ENCODE results near the gene RNF40. TPM values are rescaled to one million over a fixed set of nuclear protein-coding genes. Genes with fewer than 3 reads are reported as not detected.

The RNF40 gene
- total and polyA plus RNA-seq, 8 donors: 17.5 to 155 (median 54.5) TPM

DNA sequence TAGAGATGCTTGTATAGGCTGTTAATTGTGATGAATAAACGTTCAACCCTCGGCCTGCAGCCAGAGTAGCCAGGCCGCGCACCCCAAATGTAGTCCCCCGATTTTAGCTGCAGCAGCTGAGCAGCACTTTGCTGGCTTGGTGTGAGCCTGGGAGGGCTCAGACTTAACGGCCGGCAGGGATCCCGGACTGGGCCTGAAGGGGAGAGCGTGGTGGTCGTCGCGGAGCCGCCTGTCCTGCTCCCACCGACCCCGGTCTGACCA, 12.9 kb downstream of the RNF40 start:
- intact Hi-C loops (cut with DNase I; ENCODE audit: low total_unique reads): no loop called here
- H3K9me3 ChIP-seq: no peaks in the 10 kb centered on the region
- H3K4me3 ChIP-seq: peak overlapping the region; percentile 64 to 75 (median 69)

GRCh38 chr16:30775392-30776188, 13.5 kb downstream of the RNF40 start:
- Histone ChIP-seq H3K4me3 (peak overlapping the region; percentile 64 to 75 (median 69)), H3K9me3 (no peaks in the 10 kb centered on the region), H3K27ac (peak overlapping the region; percentile 73 to 91 (median 84)), H3K27me3 (no peaks in the 10 kb centered on the region), H3K4me1 (peaks cover 21 to 40% (median 31%) of the 10 kb centered on the region in 4 donors), H3K36me3 (peaks cover 32 to 49% (median 41%) of the 10 kb centered on the region in 4 donors)
- TF ChIP-seq, protein P1, sequence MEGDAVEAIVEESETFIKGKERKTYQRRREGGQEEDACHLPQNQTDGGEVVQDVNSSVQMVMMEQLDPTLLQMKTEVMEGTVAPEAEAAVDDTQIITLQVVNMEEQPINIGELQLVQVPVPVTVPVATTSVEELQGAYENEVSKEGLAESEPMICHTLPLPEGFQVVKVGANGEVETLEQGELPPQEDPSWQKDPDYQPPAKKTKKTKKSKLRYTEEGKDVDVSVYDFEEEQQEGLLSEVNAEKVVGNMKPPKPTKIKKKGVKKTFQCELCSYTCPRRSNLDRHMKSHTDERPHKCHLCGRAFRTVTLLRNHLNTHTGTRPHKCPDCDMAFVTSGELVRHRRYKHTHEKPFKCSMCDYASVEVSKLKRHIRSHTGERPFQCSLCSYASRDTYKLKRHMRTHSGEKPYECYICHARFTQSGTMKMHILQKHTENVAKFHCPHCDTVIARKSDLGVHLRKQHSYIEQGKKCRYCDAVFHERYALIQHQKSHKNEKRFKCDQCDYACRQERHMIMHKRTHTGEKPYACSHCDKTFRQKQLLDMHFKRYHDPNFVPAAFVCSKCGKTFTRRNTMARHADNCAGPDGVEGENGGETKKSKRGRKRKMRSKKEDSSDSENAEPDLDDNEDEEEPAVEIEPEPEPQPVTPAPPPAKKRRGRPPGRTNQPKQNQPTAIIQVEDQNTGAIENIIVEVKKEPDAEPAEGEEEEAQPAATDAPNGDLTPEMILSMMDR (IDR thresholded peaks at IDR 0.05): no peak
- TF ChIP-seq POLR2A (IDR thresholded peaks at IDR 0.05): peak in 1 of 4 donors; percentile 19
- peak; percentile 44 to 92 (median 67) for TF ChIP-seq POLR2AphosphoS5 (IDR thresholded peaks at IDR 0.05)
- no peak for TF ChIP-seq EP300 (IDR thresholded peaks at IDR 0.05)
- intact Hi-C loops (cut with DNase I; ENCODE audit: low total_unique reads): no loop called here
- DNase-seq: peak; percentile 77 to 96
- WGBS, 5 donors: 0 to 1% (median 0%) methylated on average over 28 to 81 of the region's 81 CpGs

More for the DNA sequence above, 12.9 kb downstream of the RNF40 start:
- TF ChIP-seq EP300 (IDR thresholded peaks at IDR 0.05) (no peak), POLR2AphosphoS5 (IDR thresholded peaks at IDR 0.05) (no peak), POLR2A (IDR thresholded peaks at IDR 0.05) (no peak)
- TF ChIP-seq, protein P1 (IDR thresholded peaks at IDR 0.05): no peak
- WGBS, 5 donors: 7 to 43% (median 9%) methylated on average over 5 to 15 of the region's 15 CpGs
- Histone ChIP-seq H3K27ac (peak overlapping the region; percentile 73 to 91 (median 84)), H3K4me1 (peaks cover 21 to 40% (median 31%) of the 10 kb centered on the region in 4 donors), H3K27me3 (no peaks in the 10 kb centered on the region), H3K36me3 (peaks cover 37 to 50% (median 46%) of the 10 kb centered on the region in 4 donors)
- no peak for DNase-seq

GRCh38 chr16:30777591-30778297, 15.6 kb downstream of the RNF40 start:
- Histone ChIP-seq H3K27me3 (no peaks in the 10 kb centered on the region), H3K36me3 (peaks cover 21 to 48% (median 39%) of the 10 kb centered on the region in 4 donors), H3K9me3 (no peaks in the 10 kb centered on the region), H3K4me1 (peaks cover 21 to 40% (median 31%) of the 10 kb centered on the region in 4 donors), H3K4me3 (no peak overlapping the region), H3K27ac (peak overlapping the region in 2 of 5 donors; percentile 6 to 29)
- DNase-seq: peak in 1 of 2 donors; percentile 15
- intact Hi-C loops (cut with DNase I; ENCODE audit: low total_unique reads): no loop called here
- 72 to 88% (median 84%) methylated on average over 5 to 7 of the region's 7 CpGs for WGBS, 5 donors
- no peak for TF ChIP-seq EP300 (IDR thresholded peaks at IDR 0.05)
- TF ChIP-seq POLR2AphosphoS5 (IDR thresholded peaks at IDR 0.05): no peak
- TF ChIP-seq, protein P1 (IDR thresholded peaks at IDR 0.05): no peak
- TF ChIP-seq POLR2A (IDR thresholded peaks at IDR 0.05): no peak

- Histone ChIP-seq H3K27me3 (no peaks in the 10 kb centered on the region), H3K36me3 (peaks cover 26 to 48% (median 39%) of the 10 kb centered on the region in 4 donors), H3K9me3 (no peaks in the 10 kb centered on the region), H3K4me1 (peaks cover 21 to 40% (median 31%) of the 10 kb centered on the region in 4 donors), H3K27ac (peak overlapping the region in 1 of 5 donors; percentile 6), H3K4me3 (no peak overlapping the region)
- 78 to 84% (median 82%) methylated on average over 11 to 14 of the region's 14 CpGs for WGBS, 5 donors
- intact Hi-C loops (cut with DNase I; ENCODE audit: low total_unique reads): no loop called here
- no peak for TF ChIP-seq POLR2A (IDR thresholded peaks at IDR 0.05)
- TF ChIP-seq, protein P1 (IDR thresholded peaks at IDR 0.05): no peak
- no peak for TF ChIP-seq POLR2AphosphoS5 (IDR thresholded peaks at IDR 0.05)
- TF ChIP-seq EP300 (IDR thresholded peaks at IDR 0.05): no peak
- DNase-seq: peak in 1 of 2 donors; percentile 37
Measured at GRCh38 chr16:30778549-30779244, 16.6 kb downstream of the RNF40 start.
